Naive B cell (primary cell): ENCODE data around the gene CLEC9A. TPM values are rescaled to one million over a fixed set of nuclear protein-coding genes. Genes with fewer than 3 reads are reported as not detected.

Experiments
- ATAC-seq, 2 donors: fragments of 150-1000 bp; cut with Tn5 transposase; 2 replicates each; pipeline ENCODE4 v1.10.0; 2021; ENCODE audit warnings: low read depth in 2 of 2, mild to moderate bottlenecking in 2 of 2, moderate library complexity in 2 of 2
- DNase-seq: peaks from one replicate; pipeline ENCODE4 v3.0.0; 2022
- H3K27ac Mint-ChIP-seq, 6 donors: one replicate each; pipeline ENCODE4 v1.8.0; 2020 to 2022; ENCODE audit warnings: mild to moderate bottlenecking in 6 of 6, mixed read lengths in 6 of 6, moderate library complexity in 5 of 6, inconsistent platforms in 2 of 6
- H3K27me3 Mint-ChIP-seq, 3 donors: one replicate each; pipeline ENCODE4 v1.8.0; 2021 to 2022; ENCODE audit warnings: mixed read lengths in 3 of 3, mild to moderate bottlenecking in 1 of 3
- H3K36me3 Mint-ChIP-seq, 2 donors: one replicate each; pipeline ENCODE4 v1.8.0; 2020 to 2022; ENCODE audit warnings: mixed read lengths in 2 of 2, inconsistent platforms in 1 of 2, mild to moderate bottlenecking in 1 of 2
- H3K4me1 Mint-ChIP-seq, 3 donors: one replicate each; pipeline ENCODE4 v1.8.0; 2020 to 2022; ENCODE audit warnings: mixed read lengths in 3 of 3, inconsistent platforms in 1 of 3, mild to moderate bottlenecking in 1 of 3, moderate library complexity in 1 of 3
- H3K4me3 Mint-ChIP-seq, 8 donors: one replicate each; pipeline ENCODE4 v1.8.0; 2020 to 2022; ENCODE audit warnings: mild to moderate bottlenecking in 8 of 8, mixed read lengths in 8 of 8, moderate library complexity in 8 of 8, inconsistent platforms in 2 of 8
- H3K9me3 Mint-ChIP-seq, 7 donors: one replicate each; pipeline ENCODE4 v1.8.0; 2020 to 2022; ENCODE audit warnings: mixed read lengths in 7 of 7, mild to moderate bottlenecking in 5 of 7, inconsistent platforms in 2 of 7, moderate library complexity in 1 of 7
- polyA plus RNA-seq, 6 donors: library from polyadenylated mRNA; unstranded; fragments of 300-500 nt; fragmentation: Illumina TruSeq; gene quantifications; one replicate each; pipeline ENCODE4 v1.2.3, GENCODE V29; 2021; ENCODE audit warnings: low read depth in 6 of 6

The CLEC9A gene
- polyA plus RNA-seq, 6 donors from 2014 or later, result not detected

DNA sequence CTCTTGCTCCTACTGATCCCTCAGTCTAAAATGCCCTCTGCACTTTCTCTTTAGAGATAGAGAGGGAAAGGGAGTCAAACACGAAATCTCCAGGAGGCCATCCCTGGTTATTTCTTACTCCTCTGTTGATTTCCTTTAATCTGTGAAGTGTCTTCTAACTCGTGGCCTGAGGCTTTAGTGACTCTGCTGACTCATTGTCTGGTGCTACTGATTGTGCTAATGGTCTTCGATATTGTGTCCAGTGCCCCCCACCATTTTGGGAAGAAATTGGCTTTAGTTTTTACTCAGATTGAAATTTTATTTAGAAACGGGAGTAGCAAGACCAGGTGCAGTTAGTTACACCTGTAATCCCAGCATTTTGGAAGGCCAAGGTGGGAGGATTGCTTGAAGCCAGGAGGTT, 839 bp downstream of the CLEC9A start:
- DNase-seq, result no peak

DNA sequence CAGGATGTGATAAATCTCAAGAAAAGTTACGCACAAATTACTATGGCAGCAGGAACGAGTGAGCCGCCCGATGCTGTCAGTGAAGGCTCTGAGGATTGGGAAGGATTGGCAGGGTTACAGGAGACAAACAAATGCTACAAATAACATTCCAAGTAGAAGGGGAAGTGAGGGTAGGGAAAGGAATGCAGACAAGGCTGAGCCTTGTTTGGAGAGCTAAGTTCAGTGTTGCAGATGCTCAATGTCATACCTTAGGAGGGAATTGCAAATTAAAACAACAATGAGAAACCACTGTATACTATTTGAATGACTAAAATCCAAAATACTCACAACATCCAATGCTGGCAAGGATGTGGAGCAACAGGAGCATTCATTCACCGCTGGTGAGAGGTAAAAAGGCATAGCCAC, 1.3 kb downstream of the CLEC9A start:
- no peaks in the 10 kb centered on the region for H3K36me3 Mint-ChIP-seq
- ATAC-seq (no peak), DNase-seq (no peak)
- no peak overlapping the region for H3K27ac Mint-ChIP-seq
- H3K4me3 Mint-ChIP-seq, result no peak overlapping the region
- no peaks in the 10 kb centered on the region for H3K9me3 Mint-ChIP-seq
- no peaks in the 10 kb centered on the region for H3K4me1 Mint-ChIP-seq
- H3K27me3 Mint-ChIP-seq, result peaks cover 16 to 30% (median 24%) of the 10 kb centered on the region in 3 donors

More for the DNA sequence above, 839 bp downstream of the CLEC9A start:
- Mint-ChIP-seq H3K9me3 (peaks cover 0 to 1% (median 0%) of the 10 kb centered on the region in 7 donors), H3K27me3 (peaks cover 12 to 30% (median 24%) of the 10 kb centered on the region in 3 donors), H3K36me3 (no peaks in the 10 kb centered on the region), H3K4me3 (no peak overlapping the region), H3K4me1 (no peaks in the 10 kb centered on the region), H3K27ac (no peak overlapping the region)
- no peak for ATAC-seq

DNA sequence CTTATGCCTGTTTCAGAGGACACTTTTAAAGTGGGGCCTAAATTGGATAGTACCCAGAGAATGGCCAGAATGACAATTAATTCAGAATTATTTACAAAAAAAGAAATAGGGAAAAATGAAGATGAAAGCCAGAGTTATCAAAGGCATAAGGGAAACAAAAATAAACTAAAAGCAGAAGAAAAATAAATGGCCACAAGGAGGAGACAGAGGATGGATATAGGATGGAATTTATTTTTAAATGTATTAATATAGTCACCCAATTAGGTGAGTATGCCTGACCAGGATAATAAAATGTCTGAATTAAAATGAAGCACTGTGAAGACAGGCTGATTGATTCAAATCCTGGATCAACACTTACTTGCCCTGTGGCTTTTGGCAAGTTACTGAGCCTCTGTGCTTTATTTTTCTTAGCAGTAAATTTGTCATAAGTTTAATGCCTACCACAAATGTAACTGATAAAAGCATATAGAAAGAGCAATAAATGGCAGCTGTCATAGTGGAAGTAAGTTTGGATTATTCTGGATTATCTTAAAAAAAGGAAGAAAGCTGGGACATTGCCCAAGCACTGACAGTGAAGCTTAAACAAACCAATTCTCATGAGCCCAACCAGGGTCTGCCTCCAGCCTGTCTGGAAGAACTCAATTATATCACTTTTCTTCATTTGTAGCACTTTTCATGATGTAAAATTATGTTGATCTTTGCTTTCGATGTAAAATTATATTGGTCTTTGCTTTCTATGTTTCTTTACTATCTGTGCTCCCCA, 3.5 kb downstream of the CLEC9A start:
- ATAC-seq (no peak), DNase-seq (no peak)
- Mint-ChIP-seq H3K4me3 (no peak overlapping the region), H3K36me3 (no peaks in the 10 kb centered on the region), H3K4me1 (no peaks in the 10 kb centered on the region), H3K27ac (peak overlapping the region in 1 of 6 donors; percentile 29), H3K9me3 (no peaks in the 10 kb centered on the region), H3K27me3 (peaks cover 18 to 26% (median 24%) of the 10 kb centered on the region in 3 donors)

DNA sequence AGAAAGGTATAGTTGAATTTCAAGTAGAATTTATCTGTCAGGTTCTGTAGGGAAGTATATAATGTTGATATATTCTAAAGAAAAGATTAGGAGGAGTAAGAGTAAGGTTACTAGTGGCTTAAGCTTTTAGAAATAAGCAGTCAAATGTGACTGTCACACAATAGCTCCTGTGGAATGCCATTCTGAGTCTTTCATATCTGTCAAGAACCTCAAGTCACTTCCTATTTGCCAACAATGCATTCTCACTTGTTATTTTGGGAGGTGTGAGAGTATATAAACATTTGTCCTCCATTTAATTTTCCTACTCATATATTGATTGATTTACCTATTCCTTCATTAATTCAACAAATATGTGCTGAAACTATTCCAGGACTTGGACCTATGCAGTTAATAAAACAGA, 11.7 kb downstream of the CLEC9A start:
- H3K27me3 Mint-ChIP-seq, result peaks cover 22 to 29% (median 24%) of the 10 kb centered on the region in 3 donors
- H3K9me3 Mint-ChIP-seq, result no peaks in the 10 kb centered on the region
- no peak for DNase-seq
- H3K4me3 Mint-ChIP-seq, result no peak overlapping the region
- H3K27ac Mint-ChIP-seq, result no peak overlapping the region
- ATAC-seq, result no peak
- H3K4me1 Mint-ChIP-seq, result no peaks in the 10 kb centered on the region
- H3K36me3 Mint-ChIP-seq, result no peaks in the 10 kb centered on the region

DNA sequence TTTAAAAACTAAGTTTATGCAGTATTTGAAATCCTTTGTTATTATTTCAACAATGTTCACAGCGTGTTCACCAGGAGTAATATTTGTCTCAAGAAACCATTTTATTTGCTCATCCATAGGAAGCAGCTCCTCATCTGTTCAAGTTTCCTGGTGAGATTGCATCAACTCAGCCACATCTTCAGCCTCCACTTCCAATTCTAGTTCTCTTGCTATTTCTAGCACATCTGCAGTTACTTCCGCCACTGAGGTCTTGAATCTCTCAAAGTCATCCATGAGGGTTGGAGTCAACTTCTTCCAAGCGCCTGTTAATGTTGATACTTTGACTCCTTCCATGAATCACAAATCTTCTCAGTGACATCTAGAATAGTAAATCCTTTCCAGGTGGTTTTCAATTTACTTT, 18.0 kb downstream of the CLEC9A start:
- H3K36me3 Mint-ChIP-seq, result no peaks in the 10 kb centered on the region
- DNase-seq, result no peak

DNA sequence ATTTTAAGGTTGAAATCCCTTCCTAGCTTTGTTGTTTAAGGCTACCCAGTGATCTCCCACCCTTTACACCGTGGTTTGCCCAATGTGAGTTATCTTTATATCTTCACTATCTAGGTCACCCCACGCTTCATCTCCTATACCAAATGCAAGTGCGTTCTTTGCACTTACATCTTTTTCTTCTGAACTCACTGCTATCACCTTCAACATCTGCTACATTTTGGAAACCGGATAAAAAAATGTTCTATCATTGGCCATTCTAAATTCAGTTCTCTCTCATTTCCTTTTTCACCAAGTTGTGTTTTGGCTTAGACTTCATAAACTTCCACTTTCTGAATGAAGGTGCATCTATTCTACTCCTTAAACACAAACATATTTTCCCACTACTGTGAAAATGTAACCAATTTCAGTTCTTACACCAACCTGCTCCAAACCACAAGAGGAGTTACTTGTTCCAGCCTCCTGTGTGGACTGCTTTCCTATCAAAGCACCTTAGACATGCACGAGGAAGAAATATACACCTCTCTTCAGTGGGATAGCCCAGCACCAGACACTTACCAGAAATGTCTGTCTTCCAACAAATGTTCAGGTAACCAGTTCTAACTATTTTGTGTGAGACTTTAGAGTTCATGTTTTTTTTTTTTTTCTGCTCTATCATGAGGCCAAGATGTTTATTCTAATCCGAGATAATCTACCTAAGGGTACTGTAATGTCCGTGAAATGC, 21.9 kb downstream of the CLEC9A start:
- Mint-ChIP-seq H3K27me3 (peaks cover 8 to 21% (median 16%) of the 10 kb centered on the region in 3 donors), H3K27ac (no peak overlapping the region)
- ATAC-seq, result peak in 1 of 2 donors; percentile 48

More for the DNA sequence above, 18.0 kb downstream of the CLEC9A start:
- Mint-ChIP-seq H3K27me3 (peaks cover 28 to 31% (median 30%) of the 10 kb centered on the region in 3 donors), H3K9me3 (peaks cover 0 to 7% (median 5%) of the 10 kb centered on the region in 7 donors), H3K4me1 (peaks cover 5 to 11% (median 9%) of the 10 kb centered on the region in 3 donors), H3K27ac (no peak overlapping the region), H3K4me3 (no peak overlapping the region)
- no peak for ATAC-seq

DNA sequence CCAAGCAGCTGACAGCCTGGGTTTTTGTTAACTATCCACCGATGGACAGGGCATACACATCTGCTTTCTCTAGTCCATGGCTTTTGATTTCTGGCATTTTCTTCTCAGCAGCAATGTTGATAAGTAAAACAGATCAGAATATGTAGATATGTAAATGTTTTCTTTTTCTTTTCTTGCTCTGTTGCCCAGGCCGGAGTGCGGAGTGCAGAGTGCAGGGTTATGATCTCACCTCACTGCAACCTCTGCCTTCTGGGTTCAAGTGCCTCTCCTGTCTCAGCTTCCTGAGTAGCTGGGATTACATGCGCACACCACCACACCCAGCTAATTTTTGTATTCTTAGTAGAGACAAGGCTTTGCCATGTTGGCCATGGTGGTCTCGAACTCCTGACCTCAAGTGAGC, 27.9 kb downstream of the CLEC9A start:
- Mint-ChIP-seq H3K36me3 (no peaks in the 10 kb centered on the region), H3K27ac (peak overlapping the region in 1 of 6 donors; percentile 86), H3K4me3 (peak overlapping the region in 1 of 8 donors; percentile 74), H3K9me3 (no peaks in the 10 kb centered on the region), H3K27me3 (peaks cover 0 to 5% (median 4%) of the 10 kb centered on the region in 3 donors), H3K4me1 (no peaks in the 10 kb centered on the region)
- DNase-seq, result no peak
- ATAC-seq, result no peak

More for the DNA sequence above, 21.9 kb downstream of the CLEC9A start:
- no peaks in the 10 kb centered on the region for H3K36me3 Mint-ChIP-seq
- no peak for DNase-seq
- H3K9me3 Mint-ChIP-seq, result peaks cover 0 to 7% (median 5%) of the 10 kb centered on the region in 7 donors
- peaks cover 5 to 11% (median 9%) of the 10 kb centered on the region in 3 donors for H3K4me1 Mint-ChIP-seq
- H3K4me3 Mint-ChIP-seq, result peak overlapping the region in 7 of 8 donors; percentile 9 to 58 (median 34)

DNA sequence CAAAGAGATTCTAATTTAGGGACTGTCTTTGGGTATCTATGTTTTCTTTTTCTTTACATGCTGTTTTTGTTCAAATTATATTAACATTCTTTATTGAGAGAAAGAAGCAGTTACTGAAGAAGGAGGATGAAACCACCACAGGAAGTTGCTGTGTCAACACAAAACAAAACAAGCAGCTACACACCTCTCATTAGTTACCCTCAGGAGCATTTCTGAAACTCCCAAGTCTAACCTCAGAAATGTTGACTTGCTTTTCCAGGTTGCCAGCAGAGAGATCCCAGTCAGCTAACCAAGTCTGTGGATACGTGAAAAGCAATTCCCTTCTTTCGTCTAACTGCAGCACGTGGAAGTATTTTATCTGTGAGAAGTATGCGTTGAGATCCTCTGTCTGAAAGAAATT, 34.8 kb downstream of the CLEC9A start:
- Mint-ChIP-seq H3K4me1 (peaks cover 7 to 17% (median 15%) of the 10 kb centered on the region in 3 donors), H3K36me3 (no peaks in the 10 kb centered on the region), H3K27ac (no peak overlapping the region), H3K4me3 (no peak overlapping the region), H3K9me3 (no peaks in the 10 kb centered on the region), H3K27me3 (peaks cover 16 to 29% (median 18%) of the 10 kb centered on the region in 3 donors)
- no peak for DNase-seq
- ATAC-seq, result no peak

DNA sequence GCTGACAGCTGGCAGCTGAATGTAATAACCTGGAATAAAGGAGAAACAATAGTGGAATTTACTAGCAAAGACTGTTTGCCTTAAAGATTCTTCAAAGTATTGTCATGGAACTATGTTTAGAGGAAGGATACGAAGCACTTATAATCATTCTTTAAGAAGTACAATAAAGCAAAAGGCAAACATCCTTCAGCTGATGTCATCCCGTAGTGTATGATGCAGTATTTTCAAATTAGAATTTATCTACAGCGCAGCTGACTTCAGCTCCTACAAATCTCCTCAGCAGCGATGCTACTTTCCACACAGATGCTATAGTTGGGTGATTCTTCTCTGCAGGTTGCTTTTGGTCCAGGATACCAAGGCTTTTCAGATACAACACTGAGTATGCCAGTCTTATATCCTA, 36.8 kb downstream of the CLEC9A start:
- ATAC-seq (no peak), DNase-seq (no peak)
- peaks cover 18 to 41% (median 30%) of the 10 kb centered on the region in 3 donors for H3K27me3 Mint-ChIP-seq
- H3K27ac Mint-ChIP-seq, result no peak overlapping the region
- no peak overlapping the region for H3K4me3 Mint-ChIP-seq
- H3K9me3 Mint-ChIP-seq, result no peaks in the 10 kb centered on the region
- H3K4me1 Mint-ChIP-seq, result peaks cover 7 to 23% (median 20%) of the 10 kb centered on the region in 3 donors
- no peaks in the 10 kb centered on the region for H3K36me3 Mint-ChIP-seq

DNA sequence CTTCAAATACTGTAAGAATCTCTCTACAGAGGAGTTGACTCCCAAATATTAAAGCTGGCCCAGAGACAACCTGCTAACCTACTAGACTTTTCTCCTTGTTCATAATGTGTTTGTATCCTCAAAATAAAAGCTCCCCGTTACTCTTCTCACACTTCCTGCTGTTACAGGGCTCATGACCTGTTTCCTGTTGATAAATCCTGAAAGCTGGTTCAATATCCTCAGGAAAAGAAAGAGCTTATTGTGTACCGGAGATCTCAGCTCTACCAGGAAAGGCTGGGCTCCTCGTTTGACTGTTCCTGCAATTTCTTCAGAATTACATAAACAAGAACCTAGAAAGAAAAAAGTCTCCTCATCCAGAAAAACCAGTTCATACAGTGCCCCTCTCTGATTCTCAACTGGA, 37.5 kb downstream of the CLEC9A start:
- ATAC-seq (no peak), DNase-seq (no peak)
- Mint-ChIP-seq H3K4me3 (no peak overlapping the region), H3K27ac (no peak overlapping the region), H3K4me1 (peaks cover 7 to 23% (median 20%) of the 10 kb centered on the region in 3 donors), H3K27me3 (peaks cover 18 to 47% (median 31%) of the 10 kb centered on the region in 3 donors), H3K9me3 (no peaks in the 10 kb centered on the region), H3K36me3 (no peaks in the 10 kb centered on the region)

DNA sequence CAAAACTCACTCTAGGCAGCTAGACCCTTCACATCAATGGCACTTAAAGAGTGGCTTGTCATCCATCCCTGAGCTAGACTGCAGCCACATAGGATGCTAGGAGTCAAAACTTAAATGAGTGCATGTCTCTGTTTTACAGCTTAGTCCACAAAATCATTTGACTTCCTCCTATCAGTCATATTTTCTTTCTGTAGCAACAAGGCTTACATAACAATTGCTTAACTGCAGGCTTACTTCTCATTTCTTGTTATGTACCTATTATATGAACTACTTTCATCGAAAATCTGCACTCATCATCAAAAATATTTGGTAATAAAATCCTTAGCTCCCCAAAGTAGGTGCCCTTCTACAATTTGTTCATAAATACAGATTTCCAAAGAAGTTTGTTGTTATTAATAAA, 38.2 kb downstream of the CLEC9A start:
- no peaks in the 10 kb centered on the region for H3K9me3 Mint-ChIP-seq
- ATAC-seq (peak; percentile 60 to 77), DNase-seq (no peak)
- peak overlapping the region in 3 of 8 donors; percentile 16 to 51 (median 45) for H3K4me3 Mint-ChIP-seq
- no peak overlapping the region for H3K27ac Mint-ChIP-seq
- no peaks in the 10 kb centered on the region for H3K36me3 Mint-ChIP-seq
- peaks cover 18 to 47% (median 31%) of the 10 kb centered on the region in 3 donors for H3K27me3 Mint-ChIP-seq
- peaks cover 7 to 23% (median 20%) of the 10 kb centered on the region in 3 donors for H3K4me1 Mint-ChIP-seq

DNA sequence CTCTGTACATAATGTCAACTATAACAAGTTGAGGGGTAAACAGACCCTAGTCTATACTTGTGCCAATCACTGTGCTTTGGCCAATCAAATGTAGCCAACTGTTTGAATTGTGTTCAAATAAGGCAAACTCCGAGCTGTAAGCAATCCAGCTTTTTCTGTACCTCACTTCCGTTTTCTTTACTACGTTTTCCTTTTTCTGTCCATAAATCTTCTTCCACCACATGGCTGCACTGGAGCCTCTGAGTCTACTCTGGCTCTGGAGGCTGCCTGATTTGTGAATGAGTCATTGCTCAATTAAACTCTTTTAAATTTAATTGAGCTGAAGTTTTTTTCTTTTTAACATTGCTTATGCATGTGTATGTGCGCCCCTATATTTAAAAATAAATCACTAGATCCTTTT, 38.6 kb downstream of the CLEC9A start:
- peak in 1 of 2 donors; percentile 13 for ATAC-seq
- H3K27ac Mint-ChIP-seq, result peak overlapping the region in 1 of 6 donors; percentile 69
- DNase-seq, result no peak
- peak overlapping the region in 1 of 8 donors; percentile 51 for H3K4me3 Mint-ChIP-seq
- H3K27me3 Mint-ChIP-seq, result peaks cover 18 to 47% (median 31%) of the 10 kb centered on the region in 3 donors
- H3K9me3 Mint-ChIP-seq, result no peaks in the 10 kb centered on the region
- H3K4me1 Mint-ChIP-seq, result peaks cover 7 to 23% (median 20%) of the 10 kb centered on the region in 3 donors
- H3K36me3 Mint-ChIP-seq, result no peaks in the 10 kb centered on the region

DNA sequence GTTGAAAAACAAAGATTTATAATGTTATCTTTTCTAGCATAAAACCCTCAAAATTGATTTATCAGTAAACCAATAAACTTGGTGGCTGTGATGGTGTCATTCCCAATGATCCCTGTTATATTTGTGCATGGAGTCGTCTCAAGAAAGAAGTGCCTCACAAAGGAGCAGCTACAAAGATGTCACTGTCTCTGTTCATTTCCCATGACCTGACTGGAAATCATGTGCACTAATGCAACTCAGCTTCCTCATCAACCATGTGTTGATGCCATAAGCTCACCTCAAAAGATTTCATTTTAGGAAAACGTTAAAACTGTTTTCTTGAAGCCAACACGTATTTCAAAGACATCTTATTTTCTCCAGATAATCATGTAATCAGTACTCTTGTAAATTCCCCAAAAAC, 39.5 kb downstream of the CLEC9A start:
- H3K27me3 Mint-ChIP-seq, result peaks cover 12 to 38% (median 31%) of the 10 kb centered on the region in 3 donors
- no peaks in the 10 kb centered on the region for H3K36me3 Mint-ChIP-seq
- peak overlapping the region in 1 of 8 donors; percentile 16 for H3K4me3 Mint-ChIP-seq
- H3K27ac Mint-ChIP-seq, result no peak overlapping the region
- H3K9me3 Mint-ChIP-seq, result no peaks in the 10 kb centered on the region
- ATAC-seq (no peak), DNase-seq (no peak)
- H3K4me1 Mint-ChIP-seq, result peaks cover 7 to 23% (median 20%) of the 10 kb centered on the region in 3 donors
